GM21423 (cell line): ENCODE measurements around the gene CPT1B.
"Not testable (repeated sequence)": the region's sequence is repeated elsewhere in the genome, so short reads cannot be mapped to it uniquely, and the experiment has no call there.

ENCODE experiments used
- ATAC-seq: cut with Tn5 transposase; IDR thresholded peaks from one replicate; pipeline ENCODE4 v1.9.1; 2021; ENCODE audit warnings: mild to moderate bottlenecking, moderate library complexity; ENCODE audit not compliant: unreplicated experiment

CPT1B gene

GRCh38 chr22:50577987-50578775 is at the start of gene CPT1B:
Gene CPT1B, minus strand, starts transcription at chr22:50578427. Its CDS starts 512 bp downstream, at chr22:50577915.
- ATAC-seq, result no peak

GRCh38 chr22:50626850-50627641 is 48.8 kb upstream of the CPT1B start:
- ATAC-seq, result no peak

- ATAC-seq, result no peak
Observed at GRCh38 chr22:50626314-50626849, 48.2 kb upstream of the CPT1B start.

GRCh38 chr22:50625568-50626313 is 47.5 kb upstream of the CPT1B start:
- ATAC-seq, result no peak

GRCh38 chr22:50625131-50625567 is 46.9 kb upstream of the CPT1B start:
- ATAC-seq, result no peak

GRCh38 chr22:50624347-50625130 is 46.3 kb upstream of the CPT1B start:
- no peak for ATAC-seq

GRCh38 chr22:50622723-50623327 is 44.6 kb upstream of the CPT1B start:
- no peak for ATAC-seq

- ATAC-seq, result no peak
Observed at GRCh38 chr22:50621948-50622722, 43.9 kb upstream of the CPT1B start.

GRCh38 chr22:50621356-50621880 is 43.2 kb upstream of the CPT1B start:
- ATAC-seq, result peak; percentile 31

GRCh38 chr22:50620593-50621355 is 42.5 kb upstream of the CPT1B start:
- ATAC-seq, result peak; percentile 57

- ATAC-seq, result not testable (repeated sequence)
Observed at GRCh38 chr22:50614296-50614695, 36.1 kb upstream of the CPT1B start.

- no peak for ATAC-seq
Observed at GRCh38 chr22:50613291-50613981, 35.2 kb upstream of the CPT1B start.

GRCh38 chr22:50612528-50613221 is 34.4 kb upstream of the CPT1B start:
- no peak for ATAC-seq

GRCh38 chr22:50612168-50612527 is 33.9 kb upstream of the CPT1B start:
- ATAC-seq, result no peak

- no peak for ATAC-seq
Observed at GRCh38 chr22:50611341-50612060, 33.3 kb upstream of the CPT1B start.

- ATAC-seq, result no peak
Observed at GRCh38 chr22:50610581-50610980, 32.4 kb upstream of the CPT1B start.
